Measurements from ENCODE around the gene RMND1. TPM values are rescaled to one million over a fixed set of nuclear protein-coding genes. Genes with fewer than 3 reads are reported as not detected.

Gene RMND1
- total and polyA plus RNA-seq, 2 of the 13 experiments (the other 11 are each of a cell fraction or from before 2014, with no cell fraction given) = 34.0 to 72.5 TPM

- TF ChIP-seq ARHGAP35 (CRISPR knock-in tag; IDR thresholded peaks at IDR 0.05; ENCODE audit: borderline replicate concordance) (peak; percentile 73; the same call in 1 of the 2 replicates), BRD4 (CRISPR knock-in tag; IDR thresholded peaks at IDR 0.05) (peak; percentile 96), SOX6 (IDR thresholded peaks at IDR 0.05) (no peak), SOX6 (CRISPR knock-in tag; IDR thresholded peaks at IDR 0.05) (peak; percentile 94), NBN (conservative IDR thresholded peaks at IDR 0.05) (no peak; the same call in 1 of the 2 replicates), CHCHD3 (CRISPR knock-in tag; IDR thresholded peaks at IDR 0.05) (no peak), GMEB2 (CRISPR knock-in tag; IDR thresholded peaks at IDR 0.05; ENCODE audit: low read depth) (peak; percentile 65; the same call in 1 of the 2 replicates), ZNF17 (CRISPR knock-in tag; IDR thresholded peaks at IDR 0.05) (0 out of 2 replicates have a peak, but pooled peaks have one; percentile 54)
Measured at GRCh38 chr6:151451950-151452749, at the start of gene RMND1 (continued).

GRCh38 chr6:151499551-151499950, 47.6 kb upstream of the RMND1 start:
- intact Hi-C loops (cut with micrococcal nuclease; ENCODE audit: unreplicated experiment) (loop anchor here (10.0 kb wide), 1 partner anchor 775 kb away; no protein-coding TSS in a partner anchor), in situ Hi-C loops (cut with HindIII; ENCODE audit: extremely low pct_ligation_motif_present, low pct_unique_long_range_greater_than_20kb) (no loop called here)
- Histone ChIP-seq H3K4me1 (ENCODE audit: insufficient read depth, low read length) (peaks cover 80% of the 10 kb centered on the region), H4K20me1 (ENCODE audit: insufficient read depth, low read length) (no peaks in the 10 kb centered on the region), H2AFZ (ENCODE audit: low read length) (no peak overlapping the region), H3K9ac (ENCODE audit: insufficient read depth, low read depth, low read length) (no peak overlapping the region), H3K27me3 (ENCODE audit: control insufficient read depth in 1 of 2, insufficient read depth in 2 of 2, low read length in 2 of 2) (no peaks in the 10 kb centered on the region; a peak in 1 of 5 replicates), H3K4me3 (replicated peaks in 1 of 3; ENCODE audit: insufficient read depth in 1 of 3, low read depth in 2 of 3, low read length in 3 of 3) (no peak overlapping the region), H3K27ac (ENCODE audit: extremely low read length, insufficient read depth, low read length) (no peak overlapping the region), H3K9me3 (ENCODE audit: low read length) (no peaks in the 10 kb centered on the region), H3K79me2 (ENCODE audit: insufficient read depth, low read length) (no peaks in the 10 kb centered on the region), H3K4me2 (ENCODE audit: low read depth, low read length) (no peak overlapping the region), H3K36me3 (replicated peaks in 1 of 2; ENCODE audit: control insufficient read depth in 1 of 2, insufficient read depth in 2 of 2, low read length in 2 of 2) (no peaks in the 10 kb centered on the region)
- POLR2A ChIA-PET = no interaction called here
- WGBS (ENCODE audit: low lambda C conversion rate) = 66% methylated on average over 5 of the region's 5 CpGs
- no peak for FAIRE-seq
- no TSS peak for BruUV-seq (replicated peaks)
- CTCF ChIA-PET (ENCODE audit: low intra/inter-chr PET ratio, low total read pairs) = no interaction called here
- DNase-seq (ENCODE audit: low spot score) = no peak
- ATAC-seq = no peak
- TF ChIP-seq ZNF749 (CRISPR knock-in tag; IDR thresholded peaks at IDR 0.05; ENCODE audit: borderline replicate concordance) (no peak), AGO2 (optimal IDR thresholded peaks at IDR 0.05; ENCODE audit: low read depth, low read length) (no peak), PAX8 (CRISPR knock-in tag; IDR thresholded peaks at IDR 0.05; ENCODE audit: borderline replicate concordance) (no peak), MAX (IDR thresholded peaks at IDR 0.05) (no peak), RFXAP (CRISPR knock-in tag; IDR thresholded peaks at IDR 0.05; ENCODE audit: borderline replicate concordance) (no peak), PREB (CRISPR knock-in tag; IDR thresholded peaks at IDR 0.05) (no peak), ZBTB7B (CRISPR knock-in tag; IDR thresholded peaks at IDR 0.05) (no peak), TOPORS (CRISPR knock-in tag; IDR thresholded peaks at IDR 0.05) (no peak)

Data from HepG2 (cell line).